Erythroblast (primary cell): Measurements from ENCODE around the gene SLC17A5.

Experiments
- GATA1 ChIP-seq: IDR thresholded peaks from 2 replicates; pipeline ENCODE4 v1.6.1; 2011; ENCODE audit warnings: low read depth, mild to moderate bottlenecking, control low read depth, low read length, moderate library complexity
- POLR2A ChIP-seq: IDR thresholded peaks from 2 replicates; pipeline ENCODE4 v1.6.1; 2011; ENCODE audit warnings: mild to moderate bottlenecking, low read length

GRCh38 chr6:73548458-73549446, 105.0 kb downstream of the SLC17A5 start:
- TF ChIP-seq POLR2A, result no peak
- TF ChIP-seq GATA1, result no peak
